GM18517 (cell line): ENCODE measurements around the gene DDX24.

Experiments used
- ATAC-seq: cut with Tn5 transposase; IDR thresholded peaks from one replicate; pipeline ENCODE4 v1.9.1; 2021; ENCODE audit warnings: mild to moderate bottlenecking, moderate library complexity; ENCODE audit not compliant: unreplicated experiment

DDX24 gene

GRCh38 chr14:94036313-94037167 lies 44.5 kb downstream of the DDX24 start:
- peak; percentile 87 for ATAC-seq

GRCh38 chr14:94034886-94035285 lies 46.1 kb downstream of the DDX24 start:
- ATAC-seq: no peak

GRCh38 chr14:94031883-94032279 lies 49.1 kb downstream of the DDX24 start:
- ATAC-seq: no peak

GRCh38 chr14:94031161-94031882 lies 49.7 kb downstream of the DDX24 start:
- ATAC-seq: no peak

- no peak for ATAC-seq
Observed at GRCh38 chr14:94030571-94030970, 50.4 kb downstream of the DDX24 start.

GRCh38 chr14:94029671-94030203 lies 51.3 kb downstream of the DDX24 start:
- ATAC-seq: no peak

GRCh38 chr14:94029265-94029664 lies 51.7 kb downstream of the DDX24 start:
- ATAC-seq: no peak

GRCh38 chr14:94028450-94028826 lies 52.6 kb downstream of the DDX24 start:
- no peak for ATAC-seq

- ATAC-seq: no peak
Observed at GRCh38 chr14:94027566-94028449, 53.2 kb downstream of the DDX24 start.

GRCh38 chr14:94026889-94027469 lies 54.0 kb downstream of the DDX24 start:
- ATAC-seq: no peak

- ATAC-seq: peak; percentile 99
Observed at GRCh38 chr14:94026173-94026888, 54.7 kb downstream of the DDX24 start, which contains the start of gene OTUB2. Gene OTUB2, plus strand, starts transcription at chr14:94026340. Its CDS starts 198 bp downstream, at chr14:94026538.

- no peak for ATAC-seq
Observed at GRCh38 chr14:94025720-94026119, 55.3 kb downstream of the DDX24 start.

- ATAC-seq: no peak
Observed at GRCh38 chr14:94024549-94024948, 56.5 kb downstream of the DDX24 start.

GRCh38 chr14:94022532-94023411 lies 58.2 kb downstream of the DDX24 start:
- ATAC-seq: no peak

- ATAC-seq: no peak
Observed at GRCh38 chr14:94021416-94022157, 59.4 kb downstream of the DDX24 start.

- ATAC-seq: no peak
Observed at GRCh38 chr14:94021001-94021400, 60.0 kb downstream of the DDX24 start.

GRCh38 chr14:94020267-94020666 lies 60.7 kb downstream of the DDX24 start:
- ATAC-seq: no peak

GRCh38 chr14:94019329-94019728 lies 61.7 kb downstream of the DDX24 start:
- no peak for ATAC-seq
